HG03039 (cell line): ENCODE results near the gene IPO4.
"Not testable (repeated sequence)": the region's sequence is repeated elsewhere in the genome, so short reads cannot be mapped to it uniquely, and the experiment has no call there.

Experiments used
- ATAC-seq: cut with Tn5 transposase; IDR thresholded peaks from one replicate; pipeline ENCODE4 v1.9.1; 2021; ENCODE audit warnings: mild to moderate bottlenecking, moderate library complexity; ENCODE audit not compliant: unreplicated experiment

Gene IPO4

GRCh38 chr14:24188251-24189058 lies at the start of gene IPO4:
IPO4 (minus strand) TSS chr14:24188816; CDS start chr14:24188787, 29 bp downstream.
- ATAC-seq, result peak; percentile 80

GRCh38 chr14:24238123-24238522 lies 49.5 kb upstream of the IPO4 start:
- no peak for ATAC-seq

DNA sequence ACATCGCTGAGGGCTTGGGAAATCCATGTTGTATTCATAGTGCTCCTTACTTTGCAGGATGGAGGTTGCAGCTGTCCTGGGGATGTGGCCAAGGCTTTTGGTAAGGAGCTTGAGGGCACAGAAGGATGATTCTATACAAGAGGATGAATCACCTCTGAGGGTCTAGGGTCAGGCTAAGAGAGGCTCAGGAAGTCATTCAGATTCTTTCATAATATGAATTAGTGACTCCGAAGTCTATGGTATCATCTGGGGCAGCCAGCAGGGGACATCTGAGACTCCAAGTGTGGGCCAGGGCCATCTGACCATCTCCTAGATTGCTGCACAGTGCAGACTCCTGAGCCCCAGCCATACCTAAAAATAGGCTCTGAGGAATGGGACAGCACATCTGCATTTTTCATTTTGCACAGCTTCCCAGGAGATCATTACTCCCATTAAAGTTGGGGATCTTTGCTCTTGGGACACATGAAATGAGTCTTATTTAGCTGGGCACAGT lies 48.9 kb upstream of the IPO4 start:
- no peak for ATAC-seq

GRCh38 chr14:24236689-24237462 lies 48.3 kb upstream of the IPO4 start:
- no peak for ATAC-seq

GRCh38 chr14:24235804-24236688 lies 47.4 kb upstream of the IPO4 start:
- no peak for ATAC-seq

- ATAC-seq, result no peak
Measured at GRCh38 chr14:24234095-24235005, 45.7 kb upstream of the IPO4 start.

DNA sequence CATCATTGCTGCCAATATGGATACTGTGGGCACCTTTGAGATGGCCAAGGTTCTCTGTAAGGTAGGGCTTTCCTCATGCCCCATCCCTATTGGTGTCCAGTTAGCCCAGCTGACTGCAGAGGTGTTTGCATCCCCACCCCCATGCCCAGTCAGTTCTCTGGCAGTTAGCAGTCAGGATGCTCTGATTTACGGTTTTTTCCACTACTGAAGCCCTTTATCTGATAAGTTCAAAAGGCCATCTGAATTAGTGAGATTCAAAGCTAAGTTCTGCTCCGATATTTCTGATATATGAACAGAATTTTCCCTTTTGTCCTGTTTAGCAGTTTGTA lies 44.9 kb upstream of the IPO4 start:
- ATAC-seq, result no peak

- ATAC-seq, result peak; percentile 37
Measured at GRCh38 chr14:24232645-24233537, 44.3 kb upstream of the IPO4 start, which contains the start of gene GMPR2. GMPR2 (plus strand) TSS chr14:24232929; CDS start chr14:24233254, 325 bp downstream.

DNA sequence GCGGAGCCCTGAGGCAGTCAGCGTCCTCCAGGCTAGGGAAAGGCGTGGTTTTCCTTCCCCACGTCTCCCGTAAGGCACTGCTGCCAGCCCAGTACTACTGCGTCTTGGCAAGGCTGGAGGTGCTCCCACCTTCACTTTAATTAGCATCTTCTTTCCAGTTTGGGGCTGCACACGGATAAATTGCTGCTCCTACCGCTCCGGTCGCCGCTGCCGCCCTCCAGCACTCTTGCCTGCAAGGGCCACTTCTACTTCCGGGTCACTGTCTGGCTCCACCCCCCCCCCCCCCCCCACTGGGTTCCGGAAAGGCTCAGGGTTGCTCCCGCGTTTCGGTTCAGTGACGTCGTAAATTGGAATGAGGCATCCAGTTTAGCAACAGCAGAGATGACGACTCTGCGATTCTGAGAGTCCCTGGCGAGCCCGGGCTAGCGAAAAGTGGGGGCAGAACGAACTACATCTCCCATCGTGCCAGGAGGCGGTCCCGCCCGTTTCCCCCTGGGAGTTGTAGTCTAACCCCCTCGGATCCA lies 43.6 kb upstream of the IPO4 start, which contains the start of gene NEDD8:
NEDD8 (minus strand) TSS at position 247 of the 524 bp plus-strand sequence; CDS start at position 147, 100 bp downstream.
- ATAC-seq, result peak; percentile 72

DNA sequence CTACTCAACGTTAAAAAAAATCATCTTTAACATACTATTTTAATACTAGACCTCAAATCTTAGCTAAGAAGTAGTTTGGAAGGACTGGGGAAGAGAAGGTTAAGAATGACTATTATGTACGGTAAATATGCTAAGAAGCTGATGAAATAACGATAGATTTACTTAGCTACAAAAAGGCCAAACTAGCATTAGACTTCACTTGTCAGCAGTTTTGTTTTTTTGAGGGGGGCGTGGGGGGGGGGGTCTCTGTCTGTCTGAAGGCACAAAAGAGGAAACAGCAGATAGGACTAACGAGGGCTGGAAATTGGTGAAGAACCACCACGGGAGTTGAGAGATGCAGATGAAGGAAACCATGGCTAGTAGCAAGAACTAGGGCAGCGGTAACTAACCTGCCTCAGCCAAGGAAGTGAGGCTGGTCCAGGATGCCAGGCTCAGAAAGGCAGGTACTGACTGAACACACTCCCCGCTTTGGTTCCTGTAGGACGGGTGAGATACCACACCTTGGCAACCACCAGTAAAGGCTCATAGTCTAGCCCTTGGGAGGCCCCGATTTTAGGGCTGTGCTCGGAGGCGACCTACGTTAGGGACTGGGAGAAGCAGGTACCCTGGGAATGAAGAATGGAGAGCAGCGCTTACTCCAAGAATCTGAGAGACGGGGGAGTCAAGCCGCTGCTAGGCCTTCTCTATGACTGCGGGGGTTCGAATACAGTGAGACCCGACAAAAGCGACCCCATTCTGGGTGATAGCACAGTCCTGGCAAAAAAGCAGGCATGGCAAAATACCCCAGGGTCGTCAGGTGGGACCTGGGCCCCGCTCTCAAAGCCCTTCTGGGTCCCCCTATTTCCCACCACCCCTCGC lies 42.9 kb upstream of the IPO4 start:
- no peak for ATAC-seq

DNA sequence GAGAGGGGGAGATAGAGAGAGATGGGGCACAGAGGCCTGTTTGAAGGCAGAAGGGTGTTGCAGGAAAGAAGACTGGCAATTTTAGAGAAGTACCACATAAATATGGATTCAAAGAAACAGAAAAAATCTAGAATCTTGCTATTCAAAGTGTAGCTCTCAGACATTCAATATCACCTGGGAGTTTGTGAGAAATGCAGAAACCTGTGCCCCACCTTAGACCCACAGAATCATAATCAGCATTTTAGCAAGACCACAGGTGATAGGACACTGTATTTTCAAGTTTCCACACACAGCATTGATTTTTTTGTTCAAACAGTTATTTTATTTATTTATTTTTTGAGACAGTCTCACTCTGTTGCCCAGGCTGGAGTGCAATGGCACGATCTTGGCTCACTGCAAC lies 40.3 kb upstream of the IPO4 start:
- ATAC-seq, result no peak

DNA sequence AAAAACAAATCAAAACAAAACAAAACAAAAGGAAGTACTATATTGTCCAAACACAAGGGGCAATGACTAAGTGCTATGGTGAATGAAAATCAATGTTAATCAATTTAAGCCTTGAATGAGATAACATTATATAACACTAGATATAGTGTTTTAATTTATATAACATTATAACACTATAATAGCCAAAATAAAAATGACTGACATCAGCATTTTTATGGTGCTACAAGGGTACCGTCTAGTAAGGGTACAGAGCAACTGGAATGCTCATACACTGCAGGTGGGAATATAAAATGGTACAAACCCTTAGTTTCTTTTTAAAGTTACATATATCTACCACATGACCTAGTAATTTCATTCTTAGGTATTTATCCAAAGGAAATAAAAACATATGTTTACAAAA lies 37.9 kb upstream of the IPO4 start:
- ATAC-seq, result no peak

DNA sequence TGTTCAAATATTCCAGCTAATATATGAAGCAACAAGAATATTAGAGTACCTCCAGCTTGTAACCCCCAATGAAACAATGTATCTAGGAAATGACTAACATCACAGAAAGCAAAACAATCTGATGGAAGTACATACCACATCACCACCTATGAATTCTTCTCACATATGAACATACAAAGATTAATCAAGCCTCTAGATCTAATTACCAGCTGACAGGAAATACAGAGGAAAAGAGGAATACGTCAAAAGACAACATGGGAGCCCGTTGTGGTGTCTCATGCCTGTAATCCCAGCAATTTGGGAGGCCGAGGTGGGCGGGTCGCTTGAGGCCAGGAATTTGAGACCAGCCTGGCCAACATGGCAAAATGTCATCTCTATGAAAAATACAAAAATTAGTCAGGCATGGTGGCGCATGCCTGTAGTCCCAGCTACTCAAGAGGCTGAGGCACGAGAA lies 36.0 kb upstream of the IPO4 start:
- ATAC-seq, result no peak

DNA sequence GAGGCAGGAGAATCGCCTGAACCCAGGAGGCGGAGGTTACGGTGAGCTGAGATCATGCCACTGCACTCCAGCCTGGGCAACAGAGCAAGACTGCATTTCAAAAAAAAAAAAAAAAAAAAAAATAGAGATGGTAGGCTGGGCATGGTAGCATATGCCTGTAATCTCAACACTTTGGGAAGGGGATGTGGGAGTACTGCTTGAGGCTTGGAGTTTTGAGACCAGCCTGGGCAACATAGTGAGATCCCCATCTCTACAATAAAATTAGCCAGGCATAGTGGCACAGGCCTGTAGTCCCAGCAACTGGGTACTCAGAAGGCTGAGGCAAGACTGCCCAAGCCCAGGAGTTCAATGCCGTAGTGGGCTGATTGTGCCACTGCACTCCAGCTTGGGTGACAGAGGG lies 34.4 kb upstream of the IPO4 start:
- ATAC-seq, result not testable (repeated sequence)

- no peak for ATAC-seq
Measured at GRCh38 chr14:24219521-24219920, 30.9 kb upstream of the IPO4 start.

- no peak for ATAC-seq
Measured at GRCh38 chr14:24219080-24219479, 30.5 kb upstream of the IPO4 start.

DNA sequence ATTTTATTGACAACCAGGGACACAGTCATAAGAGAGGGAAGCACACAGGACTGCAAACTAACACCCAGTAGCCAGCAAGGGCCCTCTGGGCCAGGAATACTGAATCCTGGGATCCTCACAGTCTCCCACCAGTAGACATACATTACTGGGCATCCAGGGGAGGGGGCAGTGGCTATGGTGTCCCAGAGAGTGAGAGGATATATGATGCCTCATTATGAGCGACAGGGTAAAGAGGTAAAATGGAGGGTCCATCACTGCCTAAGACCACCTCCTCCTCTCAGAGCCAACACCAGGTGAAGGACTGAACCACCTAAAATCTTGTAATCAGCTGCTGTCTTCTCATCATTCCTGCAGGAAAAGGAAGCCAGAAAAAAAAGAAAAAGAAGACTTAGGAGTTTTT lies 28.3 kb upstream of the IPO4 start:
- ATAC-seq, result not testable (repeated sequence)

GRCh38 chr14:24216345-24216699 lies 27.7 kb upstream of the IPO4 start:
- no peak for ATAC-seq
